Fibroblast of the aortic adventitia (primary cell): Measurements from ENCODE around the gene SLC35F1. TPM values are rescaled to one million over a fixed set of nuclear protein-coding genes. Genes with fewer than 3 reads are reported as not detected.

Experiments
- DNase-seq: peaks from one replicate; pipeline ENCODE4 v3.0.0-alpha.2; 2010; ENCODE audit warnings: low read depth
- H3K4me3 ChIP-seq: 2 replicates; pipeline ENCODE4 v1.5.1; 2011; ENCODE audit warnings: low read depth, mild to moderate bottlenecking, control low read depth, low read length, moderate library complexity
- CTCF ChIP-seq: IDR thresholded peaks from 2 replicates; pipeline ENCODE4 v1.5.1; 2011; ENCODE audit warnings: mild to moderate bottlenecking, low read length, control low read depth, inconsistent platforms; ENCODE audit not compliant: insufficient read depth
- total RNA-seq: library from RNA; depleted of rRNA; stranded (reverse); fragments of >200 nt; gene quantifications from 2 replicates; pipeline ENCODE4 v1.2.3, GENCODE V29; 2012; ENCODE audit warnings: low replicate concordance

The SLC35F1 gene
- total RNA-seq, 1 donor = not detected

GRCh38 chr6:118334634-118335033, 427.6 kb downstream of the SLC35F1 start:
- no peak for DNase-seq
- H3K4me3 ChIP-seq = no peak overlapping the region
- TF ChIP-seq CTCF = no peak

- no peak overlapping the region for H3K4me3 ChIP-seq
- no peak for DNase-seq
- TF ChIP-seq CTCF = no peak
Measured at GRCh38 chr6:118335325-118335816, 428.3 kb downstream of the SLC35F1 start.

GRCh38 chr6:118344014-118344670, 437.1 kb downstream of the SLC35F1 start:
- no peak for DNase-seq
- TF ChIP-seq CTCF = no peak

GRCh38 chr6:118350881-118351430, 443.9 kb downstream of the SLC35F1 start:
- no peak overlapping the region for H3K4me3 ChIP-seq
- TF ChIP-seq CTCF = no peak
- no peak for DNase-seq

More at GRCh38 chr6:118344014-118344670, 437.1 kb downstream of the SLC35F1 start:
- no peak overlapping the region for H3K4me3 ChIP-seq

GRCh38 chr6:118353564-118353963, 446.5 kb downstream of the SLC35F1 start:
- no peak for DNase-seq
- TF ChIP-seq CTCF = no peak

GRCh38 chr6:118354641-118355040, 447.6 kb downstream of the SLC35F1 start:
- no peak for TF ChIP-seq CTCF
- DNase-seq = no peak
- H3K4me3 ChIP-seq = no peak overlapping the region

More at GRCh38 chr6:118353564-118353963, 446.5 kb downstream of the SLC35F1 start:
- H3K4me3 ChIP-seq = no peak overlapping the region

- H3K4me3 ChIP-seq = no peak overlapping the region
- TF ChIP-seq CTCF = no peak
- peak; percentile 4 for DNase-seq
Measured at GRCh38 chr6:118356054-118356453, 449.0 kb downstream of the SLC35F1 start.
